ENCODE results near the gene G0S2.
A peak's percentile ranks its signal among the peaks of the same experiment; 100 is the strongest.

G0S2 gene

DNA sequence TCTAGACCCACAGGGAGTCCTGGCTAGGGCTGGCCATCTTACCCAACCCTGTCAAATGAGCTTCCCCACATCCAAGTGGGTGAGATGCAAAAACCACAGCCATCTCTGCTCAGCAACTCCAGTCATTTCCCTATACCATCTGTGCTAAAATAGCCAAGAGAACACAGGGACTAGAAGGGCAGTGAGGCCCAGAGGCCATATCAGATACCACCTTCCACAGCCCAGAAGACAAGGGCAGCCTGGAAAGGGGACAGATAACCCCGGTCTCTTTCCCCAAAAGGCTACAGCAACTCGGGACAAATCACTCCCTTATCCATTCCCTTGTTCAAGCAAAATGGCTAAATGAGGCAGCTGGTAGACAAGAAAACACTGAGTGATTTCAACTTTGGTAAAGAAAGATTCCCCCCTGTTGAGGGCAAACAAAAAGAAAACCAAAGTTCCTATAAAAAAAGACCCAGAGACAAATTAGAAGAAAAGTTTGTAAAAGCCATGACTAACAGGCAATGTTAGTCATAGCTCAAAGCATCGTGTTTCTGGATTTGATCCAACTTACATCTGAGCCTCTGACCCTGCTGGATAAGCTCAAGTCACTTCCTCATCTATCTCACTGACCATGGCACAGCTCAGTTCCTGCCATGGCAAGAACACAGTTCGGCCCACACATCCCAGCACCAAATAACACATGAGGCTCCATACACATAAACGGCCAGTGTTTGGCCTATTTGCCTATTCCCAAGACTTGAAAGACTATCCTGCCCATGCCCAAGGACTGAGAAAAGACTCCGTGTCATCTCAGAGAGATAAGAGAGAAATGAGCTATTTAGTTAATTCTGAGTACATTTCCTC lies 26.1 kb upstream of the G0S2 start:
- no peak for DNase-seq

DNA sequence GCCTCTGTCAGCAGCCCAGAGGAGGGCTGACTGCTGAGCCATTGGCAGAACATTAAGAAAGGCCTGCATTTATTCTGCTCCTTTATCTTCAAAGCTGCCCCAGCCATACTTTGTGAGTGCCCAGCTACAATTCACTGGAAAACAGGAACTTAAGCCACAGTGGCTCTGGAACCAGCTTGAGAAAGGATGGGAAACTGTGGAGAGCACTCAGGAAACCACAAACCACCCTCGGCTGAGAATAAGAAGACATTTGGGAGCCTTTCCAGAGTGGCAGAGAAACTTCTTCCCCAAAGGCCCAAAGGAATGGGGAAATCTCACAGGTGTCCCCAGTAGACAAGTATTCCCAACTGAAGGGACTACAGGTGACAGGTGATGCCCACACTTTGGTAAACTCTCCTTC lies 24.8 kb upstream of the G0S2 start:
- DNase-seq, result no peak

- peak; percentile 45 for DNase-seq
Measured at GRCh38 chr1:209651138-209651587, 24.0 kb upstream of the G0S2 start.

DNA sequence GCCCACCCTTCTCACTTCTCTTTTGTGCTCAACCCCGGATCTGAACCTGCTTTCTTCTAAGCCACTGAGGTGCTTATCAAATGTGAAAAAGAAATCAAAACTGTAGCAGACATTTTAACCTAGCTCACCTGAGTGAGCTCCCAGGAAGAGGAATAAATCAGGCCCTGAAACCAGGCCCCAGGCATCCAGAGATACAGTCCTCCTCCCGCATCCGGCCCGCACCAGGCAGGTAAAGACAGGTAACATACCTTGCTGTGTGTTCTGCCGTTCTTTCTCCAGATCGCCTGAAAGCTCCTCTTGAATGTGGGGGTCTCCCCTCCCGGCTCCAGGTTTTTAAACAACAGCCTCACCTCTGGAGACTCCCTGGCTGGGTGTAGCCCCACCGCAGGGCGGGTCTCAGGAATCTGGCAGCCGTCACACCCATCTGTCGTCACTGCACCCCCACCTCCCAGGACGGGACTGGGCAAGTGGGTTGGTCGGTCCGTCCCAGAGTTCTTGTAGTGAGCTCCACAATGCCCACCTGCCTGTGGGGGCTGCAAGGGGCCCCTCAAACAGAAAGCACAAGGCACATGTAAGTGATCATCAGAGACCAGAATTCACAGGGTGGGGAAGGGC lies 23.0 kb upstream of the G0S2 start, which contains the start of gene LAMB3:
Gene LAMB3, minus strand, starts transcription at position 305 of the 615 bp plus-strand sequence. CDS start 1,481 bp downstream, outside the sequence.
- DNase-seq, result no peak

- peak; percentile 37 for DNase-seq
Measured at GRCh38 chr1:209652873-209653401, 22.3 kb upstream of the G0S2 start.

- no peak for DNase-seq
Measured at GRCh38 chr1:209653915-209654351, 21.3 kb upstream of the G0S2 start.

DNA sequence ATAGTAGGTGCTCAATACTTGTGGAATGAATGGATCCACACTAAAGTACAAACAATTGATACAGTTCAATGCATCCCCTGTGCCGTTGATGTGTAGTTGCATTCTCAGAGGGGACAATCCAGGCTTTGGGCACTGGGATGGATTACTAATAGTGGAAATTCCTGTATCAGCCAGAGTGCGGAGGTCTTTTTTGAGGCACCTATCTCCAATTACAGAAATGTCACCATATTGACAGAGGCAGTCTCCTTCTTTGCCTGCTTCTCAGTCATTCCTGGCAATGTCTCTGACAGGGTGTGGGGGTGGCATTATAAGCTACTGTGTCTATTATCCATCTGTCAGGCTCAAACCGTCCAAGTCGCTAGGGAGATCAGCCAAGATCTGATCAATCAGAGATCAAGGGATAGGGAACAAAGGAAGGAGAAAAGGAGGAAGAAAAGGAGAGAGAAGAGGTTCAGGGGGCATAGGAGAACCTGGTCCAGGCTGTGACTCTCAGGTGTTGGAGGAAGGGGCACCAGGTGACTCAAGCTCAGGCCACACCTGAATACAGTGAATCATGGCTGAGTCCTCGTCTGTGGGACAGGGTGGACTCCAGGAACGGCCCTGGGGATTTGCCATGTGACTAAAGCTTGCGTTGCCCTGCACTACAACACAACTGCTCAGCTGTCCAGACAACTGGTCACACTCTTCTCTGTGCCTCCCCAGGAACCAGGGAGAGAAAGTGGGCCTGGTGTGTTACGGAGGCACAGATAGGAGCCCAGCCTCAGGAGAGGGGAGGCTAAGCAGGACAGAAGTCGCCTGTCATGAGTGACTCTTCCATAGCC lies 19.6 kb upstream of the G0S2 start:
- no peak for DNase-seq

GRCh38 chr1:209657140-209657879 lies 17.9 kb upstream of the G0S2 start:
- no peak for DNase-seq

DNA sequence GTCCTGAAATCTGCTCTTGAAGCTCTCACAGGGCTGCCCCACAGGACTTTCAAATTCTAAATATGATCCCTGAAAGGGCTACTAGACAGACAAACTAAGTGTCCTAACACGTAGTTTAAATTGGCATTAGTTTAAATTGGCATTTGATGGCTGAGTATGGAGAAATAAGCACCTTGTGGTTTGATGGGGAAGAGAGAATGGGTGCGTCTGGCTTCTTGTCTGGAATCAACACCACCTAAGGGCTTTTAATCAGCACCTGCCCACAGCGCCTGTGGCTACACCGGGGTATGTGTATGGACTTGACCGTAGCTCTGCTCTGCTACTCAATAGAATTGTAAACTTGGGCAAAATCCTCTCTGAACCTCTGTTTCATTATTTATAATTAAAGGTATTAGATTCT lies 17.3 kb upstream of the G0S2 start:
- DNase-seq, result no peak

GRCh38 chr1:209659909-209660308 lies 15.3 kb upstream of the G0S2 start:
- no peak for DNase-seq

- no peak for DNase-seq
Measured at GRCh38 chr1:209661071-209661470, 14.1 kb upstream of the G0S2 start.

GRCh38 chr1:209662879-209663327 lies 12.3 kb upstream of the G0S2 start:
- no peak for DNase-seq

GRCh38 chr1:209667103-209667502 lies 8.1 kb upstream of the G0S2 start:
- no peak for DNase-seq

- DNase-seq, result no peak
Measured at GRCh38 chr1:209667708-209668107, 7.5 kb upstream of the G0S2 start.

DNA sequence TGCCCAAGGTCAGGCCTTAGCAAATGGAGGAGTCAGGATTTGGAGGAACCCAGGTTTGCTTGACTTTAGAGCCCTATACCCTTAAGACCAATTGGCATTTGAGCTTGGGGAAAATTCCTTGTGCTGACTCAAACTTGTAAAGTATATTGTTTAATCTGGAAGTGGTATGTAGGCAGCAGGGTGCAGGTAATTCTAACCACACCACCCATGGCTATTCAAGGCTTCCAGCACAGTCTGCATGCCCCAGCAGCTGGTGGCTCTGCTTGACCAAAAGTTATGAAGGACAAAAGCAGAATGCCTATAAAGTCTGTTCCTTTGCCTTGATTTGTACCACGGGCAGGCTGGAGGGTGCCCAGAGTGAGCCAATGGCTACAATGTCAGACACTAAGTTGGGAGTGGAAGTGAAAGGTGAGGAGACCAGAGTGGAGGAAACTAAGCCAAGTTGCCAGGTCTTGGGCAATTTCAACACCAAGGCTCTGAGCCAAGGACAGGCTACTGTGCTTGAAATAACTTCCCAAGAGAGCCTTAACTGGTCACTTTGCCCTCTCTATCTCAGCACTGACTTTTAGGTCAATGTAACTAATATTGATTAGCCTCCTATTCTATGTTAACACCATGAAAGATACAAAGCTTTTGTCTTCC lies 4.7 kb upstream of the G0S2 start:
- DNase-seq, result no peak

- no peak for DNase-seq
Measured at GRCh38 chr1:209672705-209673630, 2.2 kb upstream of the G0S2 start.

GRCh38 chr1:209673631-209674417 lies 1.4 kb upstream of the G0S2 start:
- DNase-seq, result no peak

DNA sequence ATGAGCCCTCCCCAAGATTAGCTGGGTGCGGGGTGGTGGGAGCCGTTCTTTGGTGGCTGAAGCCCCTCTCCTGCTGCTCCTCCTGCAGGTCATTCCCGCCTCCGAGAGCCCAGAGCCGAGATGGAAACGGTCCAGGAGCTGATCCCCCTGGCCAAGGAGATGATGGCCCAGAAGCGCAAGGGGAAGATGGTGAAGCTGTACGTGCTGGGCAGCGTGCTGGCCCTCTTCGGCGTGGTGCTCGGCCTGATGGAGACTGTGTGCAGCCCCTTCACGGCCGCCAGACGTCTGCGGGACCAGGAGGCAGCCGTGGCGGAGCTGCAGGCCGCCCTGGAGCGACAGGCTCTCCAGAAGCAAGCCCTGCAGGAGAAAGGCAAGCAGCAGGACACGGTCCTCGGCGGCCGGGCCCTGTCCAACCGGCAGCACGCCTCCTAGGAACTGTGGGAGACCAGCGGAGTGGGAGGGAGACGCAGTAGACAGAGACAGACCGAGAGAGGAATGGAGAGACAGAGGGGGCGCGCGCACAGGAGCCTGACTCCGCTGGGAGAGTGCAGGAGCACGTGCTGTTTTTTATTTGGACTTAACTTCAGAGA lies 448 bp downstream of the G0S2 start:
- no peak for DNase-seq

DNA sequence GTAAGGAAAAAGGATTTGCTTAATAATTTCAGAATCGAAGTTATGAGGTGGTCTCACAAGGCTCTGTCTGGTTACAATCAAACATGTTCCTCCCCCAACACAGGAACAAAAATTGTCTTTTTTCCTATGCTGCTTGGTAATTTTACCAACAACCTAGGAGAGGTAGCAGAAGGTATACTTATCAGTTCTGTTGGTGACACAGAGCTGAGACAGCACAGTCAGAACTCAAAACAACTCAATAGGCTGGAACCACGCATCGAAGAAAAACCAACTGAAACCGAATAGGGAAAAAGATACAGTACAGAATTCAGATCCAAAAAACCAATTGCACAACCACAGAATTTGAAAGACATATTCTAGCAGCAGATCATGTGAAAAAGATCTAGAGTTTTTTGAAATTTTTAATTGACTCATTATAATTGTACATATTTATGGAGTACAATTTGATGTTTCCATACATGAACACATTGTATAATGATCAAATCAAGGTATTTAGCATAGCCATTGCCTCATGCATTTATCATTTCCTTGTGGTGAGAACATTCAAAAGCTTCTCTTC lies 3.8 kb downstream of the G0S2 start:
- no peak for DNase-seq

Measured in activated CD8-positive, alpha-beta memory T cell treated with anti-CD3 and anti-CD28 coated beads, Interleukin-2, amount 50 U/mL, for 4 hours (primary cell).